Stimulated activated CD8-positive, alpha-beta memory T cell treated with anti-CD3 and anti-CD28 coated beads, Interleukin-7, amount 100 ng/mL, for 24 hours (primary cell): ENCODE measurements around the gene ZNF813.
"Not testable (repeated sequence)": the region's sequence is repeated elsewhere in the genome, so short reads cannot be mapped to it uniquely, and the experiment has no call there.

ENCODE experiments used
- DNase-seq: peaks from one replicate; pipeline ENCODE4 v3.0.0-alpha.2; 2020; ENCODE audit warnings: low read depth

ZNF813 gene

DNA sequence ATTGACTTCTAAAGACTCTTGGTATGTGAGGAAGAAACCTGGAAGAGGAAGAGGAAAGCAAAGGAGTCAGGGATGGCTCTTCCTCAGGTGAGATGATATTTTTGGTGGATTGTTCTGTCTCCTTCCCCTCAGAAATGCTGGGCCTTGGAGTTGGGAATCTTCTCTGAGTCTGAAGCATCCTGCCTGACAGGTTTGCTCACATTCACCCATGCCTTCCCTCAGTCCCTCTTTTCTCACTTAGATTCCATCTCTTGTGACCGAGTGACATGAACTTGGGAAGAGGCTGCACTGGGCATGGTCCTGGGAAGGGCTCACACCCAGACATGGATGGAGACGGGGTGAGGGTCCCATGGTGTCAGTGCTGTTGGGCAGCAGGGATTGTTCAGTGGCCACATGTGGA is 16.2 kb downstream of the ZNF813 start:
- DNase-seq = not testable (repeated sequence)

DNA sequence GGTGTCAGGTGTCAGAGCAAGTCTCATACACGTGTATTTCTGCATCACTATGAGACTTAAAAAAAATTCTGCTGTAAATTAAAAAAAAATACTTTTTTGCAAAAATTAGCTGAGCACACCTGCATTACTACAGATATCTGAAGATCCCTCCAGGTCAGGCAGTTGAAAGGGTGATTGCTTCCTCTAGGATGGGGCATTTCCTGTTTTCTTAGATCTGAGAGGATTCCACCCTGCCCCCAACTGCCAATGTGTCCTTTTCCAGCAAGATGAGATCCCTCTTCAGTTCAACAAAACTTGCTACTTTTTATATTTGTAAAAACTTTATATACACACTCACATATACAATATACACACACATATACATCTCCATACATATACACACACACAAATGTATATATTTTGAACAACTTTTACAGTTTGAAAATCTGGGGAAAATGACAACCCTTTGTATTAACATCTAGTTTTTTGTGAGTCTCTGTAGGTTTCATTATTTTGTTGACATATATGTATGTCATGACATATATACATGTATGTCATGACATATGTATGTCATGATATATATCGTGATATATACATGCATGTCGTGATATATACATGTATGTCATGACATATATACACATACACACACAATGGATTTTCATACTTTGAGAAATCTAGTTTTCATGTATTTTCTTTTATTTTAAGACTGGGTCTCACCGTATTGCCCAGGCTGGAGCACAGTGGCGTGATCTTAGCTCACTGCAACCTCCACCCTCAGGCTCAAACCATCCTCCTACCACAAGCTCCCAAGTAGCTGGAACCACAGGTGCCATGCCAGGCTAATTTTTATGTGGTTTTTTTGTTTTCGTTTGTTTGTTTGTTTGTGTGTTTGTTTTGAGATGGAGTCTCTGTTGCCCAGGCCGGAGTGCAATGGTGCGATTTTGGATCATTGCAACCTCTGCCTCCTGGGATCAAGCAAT is 17.8 kb downstream of the ZNF813 start:
- no peak for DNase-seq

DNA sequence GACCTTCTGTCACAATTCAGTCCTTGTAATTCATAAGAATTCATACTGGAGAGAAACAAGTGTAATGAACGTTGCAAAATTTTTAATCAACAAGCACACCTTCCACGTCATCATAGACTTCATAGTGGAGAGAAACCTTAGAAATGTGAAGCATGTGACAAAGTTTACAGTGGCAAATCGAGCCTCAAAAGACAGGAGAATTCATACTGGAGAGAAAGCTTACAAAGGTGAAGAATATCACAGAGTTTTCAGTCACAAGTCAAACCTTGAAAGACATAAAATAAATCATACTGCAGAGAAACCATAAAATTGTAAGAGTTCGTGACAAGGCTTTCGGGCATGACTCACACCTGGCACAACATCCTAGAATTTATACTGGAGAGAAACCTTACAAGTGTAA is 24.6 kb downstream of the ZNF813 start:
- DNase-seq = no peak

DNA sequence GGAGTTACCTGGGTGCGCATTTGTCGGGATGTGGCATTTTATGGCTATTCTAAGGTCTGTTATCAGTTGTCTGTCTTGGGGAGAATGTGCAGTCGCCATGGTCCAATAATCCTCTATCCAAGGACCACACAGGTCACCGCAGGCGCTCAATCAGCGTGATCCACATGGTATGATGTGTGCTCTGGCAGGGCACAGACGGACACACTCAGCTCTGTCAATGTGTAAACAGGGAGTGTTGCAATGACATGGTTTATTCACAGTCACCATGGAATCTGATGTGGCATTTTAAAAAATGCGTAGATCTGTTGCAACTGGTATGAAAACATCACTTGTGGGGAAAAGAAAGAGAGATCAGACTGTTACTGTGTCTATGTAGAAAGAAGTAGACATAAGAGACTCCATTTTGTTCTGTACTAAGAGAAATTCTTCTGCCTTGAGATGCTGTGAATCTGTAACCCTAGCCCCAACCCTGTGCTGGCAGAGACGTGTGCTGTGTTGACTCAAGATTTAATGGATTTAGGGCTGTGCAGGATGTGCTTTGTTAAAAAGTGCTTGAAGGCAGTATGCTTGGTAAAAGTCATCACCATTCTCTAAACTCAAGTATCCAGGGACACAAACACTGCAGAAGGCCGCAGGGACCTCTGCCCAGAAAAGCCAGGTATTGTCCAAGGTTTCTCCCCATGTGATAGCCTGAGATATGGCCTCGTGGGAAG is 29.9 kb downstream of the ZNF813 start:
- not testable (repeated sequence) for DNase-seq

DNA sequence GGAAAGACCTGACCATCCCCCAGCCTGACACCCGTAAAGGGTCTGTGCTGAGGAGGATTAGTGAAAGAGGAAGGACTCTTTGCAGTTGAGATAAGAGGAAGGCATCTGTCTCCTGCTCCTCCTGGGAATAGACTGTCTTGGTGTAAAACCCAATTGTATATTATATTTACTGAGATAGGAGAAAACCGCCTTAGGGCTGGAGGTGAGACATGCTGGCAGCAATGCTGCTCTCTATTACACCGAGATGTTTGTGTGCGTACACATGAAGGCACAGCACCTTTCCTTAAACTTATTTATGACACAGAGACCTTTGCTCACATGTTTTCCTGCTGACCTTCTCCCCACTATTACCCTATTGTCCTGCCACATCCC is 30.5 kb downstream of the ZNF813 start:
- DNase-seq = not testable (repeated sequence)

DNA sequence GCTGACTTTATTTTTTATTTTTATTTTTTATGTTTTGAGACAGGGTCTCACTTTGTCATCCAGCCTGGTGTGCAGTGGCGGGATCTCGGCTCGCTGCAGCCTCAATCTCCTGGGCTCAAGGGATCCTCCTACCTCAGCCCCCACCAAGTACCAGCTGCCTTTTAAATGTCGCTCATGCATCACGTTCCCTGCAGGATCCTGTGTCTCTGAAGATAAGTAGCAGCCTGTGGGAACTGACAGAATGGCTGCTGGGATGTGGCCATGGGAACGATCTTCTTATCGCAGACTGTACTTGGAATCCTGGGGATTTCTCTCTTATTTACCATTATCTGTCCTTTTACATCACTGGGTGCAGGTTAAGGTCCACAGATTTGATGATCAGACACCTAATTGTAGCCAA is 35.6 kb downstream of the ZNF813 start:
- not testable (repeated sequence) for DNase-seq

DNA sequence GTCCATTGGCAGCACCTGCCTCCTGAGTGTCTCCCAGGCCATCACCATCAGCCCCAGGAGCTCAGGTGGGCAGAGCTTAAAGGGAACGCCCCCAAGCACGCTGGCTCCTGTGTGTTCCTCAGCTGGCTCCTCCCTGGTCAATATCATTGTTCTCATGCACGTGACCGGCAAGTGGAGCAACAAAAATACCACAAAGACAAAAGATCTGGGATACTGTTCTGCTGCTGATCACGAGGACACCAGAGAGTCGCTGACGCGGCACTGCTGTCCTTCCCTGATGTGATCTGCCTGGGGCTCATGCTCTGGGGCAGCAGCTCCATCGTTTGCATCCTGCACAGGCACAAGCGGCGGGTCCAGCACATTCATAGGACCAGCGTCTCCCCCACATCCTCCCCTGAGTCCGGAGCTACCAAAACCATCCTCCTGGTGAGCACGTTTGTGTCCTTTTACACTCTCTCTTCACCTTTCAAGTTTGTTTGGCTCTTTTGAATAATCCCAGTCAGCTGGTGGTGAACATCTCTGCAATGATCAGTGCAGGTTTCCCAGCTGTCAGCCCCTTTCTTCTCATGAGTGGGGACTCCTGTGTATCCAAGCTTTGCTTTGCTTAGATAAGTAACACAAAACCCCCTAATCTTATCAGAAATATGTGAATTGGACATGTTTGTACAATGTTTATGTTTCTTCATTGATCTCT is 36.3 kb downstream of the ZNF813 start:
- DNase-seq = not testable (repeated sequence)

DNA sequence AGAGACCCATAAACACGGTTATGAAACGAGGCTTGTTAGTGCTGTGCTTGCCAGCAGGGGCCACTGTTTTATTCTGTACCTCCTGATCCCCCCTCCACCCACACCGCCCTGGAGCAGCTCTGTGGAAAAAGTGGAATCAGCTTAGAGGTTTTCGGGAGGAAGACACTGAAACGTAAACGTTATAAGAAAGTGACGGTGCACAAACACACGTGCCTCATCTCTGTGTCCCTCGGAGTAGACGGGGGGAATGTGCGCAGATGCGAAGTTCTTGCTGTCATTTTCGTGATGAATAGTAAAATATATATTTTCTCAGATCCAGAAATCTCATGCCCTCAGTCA is 36.8 kb downstream of the ZNF813 start:
- DNase-seq = not testable (repeated sequence)

DNA sequence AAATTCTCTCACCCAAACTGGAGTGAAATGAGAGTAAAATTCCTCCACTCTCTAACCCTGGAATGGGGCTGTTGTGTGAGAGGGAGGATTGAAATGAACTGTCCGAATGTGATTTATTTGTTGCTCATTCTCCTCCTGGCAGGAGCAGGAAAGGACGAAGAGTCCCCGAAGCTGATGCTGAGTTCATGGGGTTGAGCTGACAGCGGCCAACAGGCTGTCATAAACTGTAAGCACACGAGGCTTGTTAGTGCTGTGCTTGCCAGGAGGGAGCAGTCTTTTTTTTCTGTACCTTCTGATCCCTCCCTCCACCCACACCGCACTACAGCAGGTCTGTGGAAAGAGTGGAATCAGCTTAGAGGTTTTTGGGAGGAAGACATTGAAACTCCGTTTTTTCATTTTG is 37.4 kb downstream of the ZNF813 start:
- no peak for DNase-seq

DNA sequence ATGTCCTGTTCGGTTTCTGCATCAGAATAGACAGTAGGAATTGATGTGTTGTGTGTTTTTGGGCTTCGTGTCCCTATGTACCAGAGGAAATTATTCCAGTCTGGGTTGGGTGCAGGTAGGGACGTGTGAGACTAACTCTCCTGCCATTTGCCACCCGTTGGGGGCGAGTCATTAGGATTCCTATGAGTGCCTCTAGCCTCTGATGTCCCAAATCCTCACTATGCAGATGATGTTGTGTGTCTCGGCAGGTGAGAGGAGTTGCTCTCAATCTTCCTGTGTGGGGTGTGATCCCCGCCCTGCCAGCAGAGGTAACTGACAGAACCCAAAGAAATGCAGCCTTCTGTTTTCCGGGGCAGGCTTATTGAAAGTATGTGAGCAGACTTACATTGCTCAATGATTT is 39.2 kb downstream of the ZNF813 start:
- DNase-seq = no peak

DNA sequence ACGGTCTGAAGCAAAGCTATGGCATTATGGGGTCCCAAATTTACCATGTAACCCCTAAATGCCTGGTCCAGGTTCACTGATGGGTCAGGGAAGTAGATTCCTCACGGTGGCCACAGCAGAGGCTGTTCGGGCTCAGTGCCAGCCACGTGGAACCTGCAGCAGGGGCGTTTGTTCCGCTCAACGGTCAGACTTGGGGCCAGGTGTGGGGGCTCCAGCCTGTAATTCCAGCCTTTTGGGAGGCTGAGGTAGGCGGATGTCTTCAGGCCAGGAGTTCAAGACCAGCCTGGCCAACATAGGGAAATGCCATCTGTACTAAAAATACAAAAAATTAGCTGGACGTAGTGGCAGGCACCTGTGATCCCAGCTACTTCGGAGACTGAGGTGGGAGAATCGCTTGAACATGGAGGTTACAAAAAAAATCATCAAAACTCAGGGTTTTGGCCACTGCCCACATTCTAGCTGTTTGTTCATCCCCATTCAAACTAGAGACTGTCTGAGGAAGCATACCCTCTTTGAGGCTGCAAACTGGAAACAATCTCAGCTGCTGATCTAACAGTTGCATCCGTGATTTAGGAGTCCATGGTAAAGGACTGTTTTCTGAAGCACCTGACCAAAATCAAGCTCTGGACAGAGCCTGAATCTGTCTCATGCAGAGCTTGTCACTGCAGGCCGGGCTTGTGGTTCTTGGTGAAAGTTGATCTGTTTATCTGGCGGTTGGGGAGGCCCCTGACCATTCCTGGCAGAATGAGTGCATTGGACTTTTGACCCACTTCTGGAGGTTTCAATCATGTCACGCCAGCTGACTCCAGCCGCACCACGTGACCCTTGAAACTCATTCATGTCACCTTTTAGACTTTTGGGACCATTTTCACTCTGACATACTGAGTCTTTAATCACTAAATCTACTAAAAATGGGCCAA is 40.2 kb downstream of the ZNF813 start:
- DNase-seq = no peak

DNA sequence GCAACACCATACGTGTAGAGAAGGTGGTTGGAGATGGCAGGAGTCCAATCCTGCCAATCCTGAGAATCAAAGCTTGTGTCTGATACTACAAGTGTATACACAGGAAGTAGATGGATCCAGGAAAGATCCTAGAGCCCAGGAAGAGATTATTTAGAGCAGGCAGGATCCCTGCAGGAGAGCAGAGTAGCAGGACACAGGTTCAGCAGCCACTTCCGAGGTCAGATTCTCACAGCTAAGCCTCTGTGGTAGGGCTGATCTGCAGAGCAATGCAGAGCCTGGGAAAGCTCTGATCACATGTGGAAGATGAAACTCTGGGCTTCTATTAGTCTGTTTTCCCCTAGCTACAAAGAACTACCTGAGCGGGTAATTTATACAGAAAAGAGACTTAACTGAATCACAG is 41.9 kb downstream of the ZNF813 start:
- DNase-seq = no peak

DNA sequence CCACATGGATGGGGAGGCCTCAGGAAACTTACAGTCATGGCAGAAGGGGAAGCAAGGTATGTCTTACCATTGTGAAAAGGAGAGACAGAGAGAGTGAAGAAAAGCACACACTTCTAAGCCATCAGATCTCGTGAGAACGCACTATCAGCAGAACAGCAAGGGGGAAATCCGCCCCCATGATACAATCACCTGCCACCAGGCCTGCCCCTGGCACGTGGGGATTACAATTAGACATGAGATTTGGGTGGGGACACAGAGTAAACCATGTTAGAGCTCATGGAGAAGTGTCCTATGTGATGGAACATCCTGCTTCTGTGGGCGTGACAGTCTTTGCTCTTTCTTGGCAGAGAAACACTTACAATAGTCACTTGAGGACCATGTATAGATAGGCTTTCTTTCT is 42.3 kb downstream of the ZNF813 start:
- DNase-seq = no peak

DNA sequence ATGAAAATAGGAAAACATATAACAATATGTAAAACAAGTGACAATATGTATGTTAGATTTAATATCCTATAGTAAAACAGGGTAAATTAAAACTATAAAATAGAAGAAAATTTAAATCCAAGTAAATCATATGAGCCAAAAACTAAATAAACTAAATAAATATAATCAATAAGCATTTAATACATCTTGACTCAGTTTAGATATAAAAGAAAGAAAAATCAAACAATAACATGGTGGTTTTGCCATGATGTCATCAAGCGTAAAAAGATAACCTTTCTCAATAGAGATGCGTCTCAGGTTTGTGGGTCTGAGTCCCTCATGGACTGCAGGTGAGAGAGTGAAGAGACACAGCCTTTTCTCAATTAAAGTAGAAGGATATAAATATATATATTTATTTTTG is 43.8 kb downstream of the ZNF813 start:
- DNase-seq = no peak

DNA sequence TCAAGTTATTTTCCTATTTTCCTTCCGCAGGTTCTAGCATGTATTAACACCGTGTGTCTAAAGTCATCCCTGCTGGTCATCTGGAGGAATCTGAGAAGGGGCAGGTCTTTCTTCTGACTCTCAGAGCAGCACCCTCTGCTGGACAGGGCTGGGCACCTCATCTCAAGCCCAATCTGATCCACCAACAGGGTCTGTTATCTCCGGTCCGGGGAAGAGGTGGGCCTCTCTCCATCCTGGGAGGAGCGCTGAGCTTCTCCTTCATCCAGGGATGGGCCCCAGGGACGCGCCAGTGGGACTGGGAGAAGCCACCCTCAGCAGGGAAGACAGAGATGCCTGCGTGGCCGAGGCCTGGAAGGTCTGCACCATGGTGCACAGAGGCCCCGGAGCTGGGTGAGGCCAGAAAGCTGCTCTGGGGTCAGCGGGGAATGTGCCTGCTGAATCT is 44.4 kb downstream of the ZNF813 start:
- no peak for DNase-seq

DNA sequence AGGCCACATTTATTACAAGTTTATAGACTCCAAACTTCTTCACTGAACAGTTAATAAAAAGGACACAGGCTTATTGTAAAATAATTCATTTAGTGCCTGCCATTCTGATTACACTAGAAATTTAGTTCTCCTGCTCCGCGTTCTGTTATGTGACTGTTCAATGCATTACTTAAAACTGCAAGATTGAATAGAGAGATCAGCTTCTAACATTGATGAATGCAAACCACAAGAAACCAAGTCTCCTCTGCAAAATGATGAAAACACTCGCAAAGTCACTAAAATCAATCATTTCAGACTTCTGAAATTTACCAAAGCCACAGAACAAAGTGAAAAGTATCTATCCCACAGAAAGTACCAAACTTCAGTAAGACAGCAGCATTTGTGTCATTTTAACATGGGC is 47.5 kb downstream of the ZNF813 start:
- not testable (repeated sequence) for DNase-seq

DNA sequence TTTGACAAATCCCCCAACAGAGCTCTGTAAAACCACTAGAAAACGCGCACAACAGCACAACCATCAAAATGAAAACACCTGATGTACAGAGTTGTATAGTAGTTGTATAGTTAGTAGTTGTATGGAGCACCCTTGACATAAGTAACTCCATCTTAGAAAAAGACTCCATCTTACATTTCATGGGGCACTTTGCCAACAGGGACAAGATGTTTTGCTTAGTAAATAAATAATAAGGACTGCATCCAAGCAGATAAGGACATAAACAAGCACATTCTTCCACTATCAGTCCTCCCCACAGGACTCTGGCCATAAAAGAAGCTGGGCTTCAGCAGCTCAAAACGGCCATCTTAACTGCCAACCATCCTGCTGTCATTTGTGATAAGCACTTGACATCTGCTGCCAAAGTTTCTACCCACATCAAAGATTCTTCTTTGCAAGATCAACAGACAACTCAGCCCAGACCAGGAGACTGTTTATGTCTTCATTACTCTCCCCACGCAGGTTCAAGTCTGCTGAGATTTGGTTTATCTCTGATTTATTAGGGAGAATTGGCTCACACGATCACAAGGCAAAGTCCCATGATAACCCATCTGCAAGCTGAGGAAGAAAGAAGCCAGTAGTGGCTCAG is 49.7 kb downstream of the ZNF813 start:
- DNase-seq = no peak

DNA sequence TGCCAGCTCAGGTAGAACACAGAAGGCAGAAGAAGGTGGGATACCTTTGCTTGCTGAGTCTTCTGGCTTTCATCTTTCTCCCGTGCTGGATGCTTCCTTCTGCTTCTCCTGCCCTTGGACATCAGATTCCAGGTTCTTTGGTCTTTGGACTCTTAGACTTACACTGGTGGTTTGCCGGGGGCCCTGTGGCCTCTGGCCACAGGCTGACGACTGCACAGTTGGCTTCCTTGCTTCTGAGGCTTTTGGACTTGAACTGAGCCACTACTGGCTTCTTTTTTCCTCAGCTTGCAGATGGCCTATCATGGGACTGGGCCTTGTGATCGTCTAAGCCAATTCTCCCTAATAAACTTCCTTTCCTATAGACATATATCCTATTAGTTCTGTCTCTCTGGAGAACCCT is 50.6 kb downstream of the ZNF813 start:
- no peak for DNase-seq

DNA sequence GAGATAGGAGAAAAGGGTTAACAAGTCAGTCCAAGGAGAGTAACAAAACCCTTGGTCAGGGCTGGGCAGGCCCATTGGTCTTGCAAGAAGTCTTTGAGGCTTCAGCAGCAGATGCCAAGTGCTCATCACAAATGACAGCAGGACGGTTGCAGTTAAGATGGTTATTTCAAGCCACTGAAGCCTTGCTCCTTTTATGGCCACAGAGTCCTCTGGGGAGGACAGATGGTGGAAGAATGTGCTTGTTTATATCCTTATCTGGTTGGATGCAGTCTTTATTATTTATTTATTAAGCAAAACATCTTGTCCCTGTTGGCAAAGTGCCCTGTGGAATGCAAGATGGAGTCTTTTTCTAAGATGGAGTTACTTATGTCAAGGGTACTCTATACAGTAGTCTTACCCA is 51.2 kb downstream of the ZNF813 start:
- no peak for DNase-seq

DNA sequence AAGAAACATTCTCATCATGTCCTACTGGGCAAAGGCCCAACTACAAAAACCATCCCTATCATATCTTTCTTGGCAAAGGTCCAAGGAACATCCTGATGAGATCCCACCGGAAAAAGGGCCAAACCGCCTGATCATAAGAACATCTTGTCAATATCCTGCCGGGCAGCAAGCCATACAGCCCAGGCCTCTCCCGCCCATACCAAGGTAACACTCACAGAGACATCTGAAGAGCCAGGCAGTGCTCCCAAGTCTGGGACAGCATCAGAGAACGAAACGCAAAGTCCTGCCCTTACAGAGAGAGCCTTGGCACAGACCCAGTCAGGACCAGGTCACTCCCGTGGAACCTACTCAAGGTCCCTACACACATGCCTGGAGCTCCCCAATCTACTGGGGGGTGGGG is 51.9 kb downstream of the ZNF813 start:
- no peak for DNase-seq

DNA sequence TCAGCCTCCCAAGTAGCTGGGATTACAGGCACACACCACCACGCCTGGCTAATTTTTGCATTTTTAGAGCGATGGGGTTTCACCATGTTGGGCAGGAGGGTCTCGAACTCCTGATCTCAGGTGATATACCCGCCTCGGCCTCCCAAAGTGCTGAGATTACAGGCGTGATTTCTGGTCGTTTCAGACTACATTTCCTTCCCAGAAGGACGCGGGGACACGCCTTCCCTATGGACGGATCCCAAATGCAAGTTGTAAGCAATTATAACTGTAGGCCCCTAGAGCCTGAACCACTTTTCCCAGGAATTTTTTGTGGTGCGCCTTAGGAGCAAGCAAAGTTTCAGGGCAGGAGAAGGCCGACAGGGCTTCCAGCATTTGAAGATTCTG is 52.6 kb downstream of the ZNF813 start:
- no peak for DNase-seq
